Activated T-helper 1 cell treated with anti-CD3 and anti-CD28 coated beads, Interleukin-2, amount 50 U/mL, for 16 hours (primary cell): ENCODE data around the gene FEZF2.

ENCODE experiments used
- DNase-seq, 2 donors: peaks; one replicate each; pipeline ENCODE4 v3.0.0-alpha.2; 2020; ENCODE audit warnings: low read depth in 1 of 2, low spot score in 1 of 2

Gene FEZF2

GRCh38 chr3:62373714-62374333 is 474 bp upstream of the FEZF2 start:
- DNase-seq, result no peak

GRCh38 chr3:62372621-62373041 is 719 bp downstream of the FEZF2 start:
- DNase-seq, result no peak

- DNase-seq, result no peak
Observed at GRCh38 chr3:62371720-62372591, 1.4 kb downstream of the FEZF2 start.

GRCh38 chr3:62370858-62371719 is 2.3 kb downstream of the FEZF2 start:
- no peak for DNase-seq

- DNase-seq, result no peak
Observed at GRCh38 chr3:62370112-62370857, 3.1 kb downstream of the FEZF2 start.

- no peak for DNase-seq
Observed at GRCh38 chr3:62369476-62369743, 3.9 kb downstream of the FEZF2 start.

- DNase-seq, result no peak
Observed at GRCh38 chr3:62368705-62369475, 4.5 kb downstream of the FEZF2 start.

- no peak for DNase-seq
Observed at GRCh38 chr3:62368290-62368704, 5.1 kb downstream of the FEZF2 start.

GRCh38 chr3:62367763-62368195 is 5.6 kb downstream of the FEZF2 start:
- DNase-seq, result no peak

GRCh38 chr3:62366126-62366484 is 7.2 kb downstream of the FEZF2 start:
- no peak for DNase-seq

- no peak for DNase-seq
Observed at GRCh38 chr3:62365391-62366125, 7.8 kb downstream of the FEZF2 start.

GRCh38 chr3:62364191-62364590 is 9.2 kb downstream of the FEZF2 start:
- DNase-seq, result no peak

DNA sequence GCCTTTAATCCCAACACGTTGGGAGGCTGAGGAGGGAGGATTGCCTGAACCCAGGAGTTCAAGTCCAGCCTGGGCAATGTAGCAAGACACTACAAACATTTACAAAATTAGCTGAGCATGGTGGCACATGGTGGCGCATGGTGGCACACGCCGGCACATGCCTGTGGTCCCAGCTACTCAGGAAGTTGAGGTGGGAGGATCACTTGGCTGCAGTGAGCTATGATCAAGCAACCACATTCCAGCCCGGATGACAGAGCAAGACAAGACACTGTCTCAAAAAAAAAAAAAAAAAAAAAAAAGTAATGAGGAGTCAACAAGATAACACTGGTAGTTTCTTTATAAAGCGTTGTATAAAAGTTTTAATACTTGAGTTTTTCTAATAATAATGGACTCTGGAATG is 10.1 kb downstream of the FEZF2 start:
- DNase-seq, result no peak

DNA sequence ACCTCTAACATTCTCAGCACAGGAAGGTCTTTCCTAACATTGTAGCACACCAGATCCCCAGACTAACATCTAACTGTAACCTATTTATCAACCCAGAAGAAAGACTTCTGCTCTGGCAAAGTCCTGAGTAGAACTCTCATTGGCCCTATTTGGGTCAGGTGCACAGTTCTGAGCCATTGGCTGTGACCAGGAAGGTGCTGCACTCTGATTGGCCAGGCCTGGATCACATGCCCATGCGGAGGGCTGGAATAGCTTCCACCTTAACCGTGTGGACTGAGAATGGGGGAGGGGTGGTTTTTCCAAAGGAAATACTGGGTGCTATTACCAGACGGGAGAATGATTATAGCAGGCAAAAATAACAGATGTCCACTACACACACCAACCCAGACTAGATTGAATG is 11.5 kb downstream of the FEZF2 start:
- no peak for DNase-seq

- DNase-seq, result no peak
Observed at GRCh38 chr3:62361261-62361660, 12.1 kb downstream of the FEZF2 start.

- DNase-seq, result no peak
Observed at GRCh38 chr3:62359531-62359930, 13.8 kb downstream of the FEZF2 start.

GRCh38 chr3:62356356-62356755 is 17.0 kb downstream of the FEZF2 start:
- no peak for DNase-seq

DNA sequence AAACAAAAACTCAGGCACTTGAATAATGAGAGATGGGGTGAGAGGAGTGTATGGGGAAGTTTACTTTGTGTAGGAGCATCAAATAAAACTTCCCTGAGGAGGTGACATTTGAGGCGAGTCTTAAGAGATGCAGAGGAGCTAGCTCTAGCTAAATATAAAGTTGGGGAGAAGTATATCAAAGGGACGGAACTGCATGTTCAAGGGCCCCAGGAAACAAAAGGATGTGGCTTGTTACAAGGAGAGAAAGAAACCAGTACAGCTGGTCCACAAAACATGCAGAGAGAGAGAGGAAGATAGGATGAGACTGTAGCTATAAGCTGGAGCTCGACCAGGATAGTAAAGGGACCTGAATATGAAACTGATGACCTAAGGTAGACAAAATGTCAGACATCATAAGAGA is 17.6 kb downstream of the FEZF2 start:
- no peak for DNase-seq

DNA sequence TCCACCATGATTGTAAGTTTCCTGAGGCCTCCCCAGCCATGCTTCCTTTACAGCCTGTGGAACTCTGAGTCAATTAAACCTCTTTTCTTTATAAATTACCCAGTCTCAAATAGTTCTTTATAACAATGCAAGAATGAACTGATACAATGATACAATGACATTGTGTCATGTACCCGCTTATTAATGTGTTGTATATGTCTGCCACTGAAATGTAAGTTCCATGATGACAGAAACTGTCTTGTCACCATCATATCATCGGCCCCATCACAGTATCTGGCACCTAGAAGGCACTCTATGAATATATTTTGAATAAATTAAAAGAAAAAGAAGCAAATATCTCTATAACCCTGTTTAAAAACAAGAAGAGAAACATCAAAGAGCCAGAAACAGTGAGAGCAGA is 29.6 kb downstream of the FEZF2 start:
- DNase-seq, result no peak

DNA sequence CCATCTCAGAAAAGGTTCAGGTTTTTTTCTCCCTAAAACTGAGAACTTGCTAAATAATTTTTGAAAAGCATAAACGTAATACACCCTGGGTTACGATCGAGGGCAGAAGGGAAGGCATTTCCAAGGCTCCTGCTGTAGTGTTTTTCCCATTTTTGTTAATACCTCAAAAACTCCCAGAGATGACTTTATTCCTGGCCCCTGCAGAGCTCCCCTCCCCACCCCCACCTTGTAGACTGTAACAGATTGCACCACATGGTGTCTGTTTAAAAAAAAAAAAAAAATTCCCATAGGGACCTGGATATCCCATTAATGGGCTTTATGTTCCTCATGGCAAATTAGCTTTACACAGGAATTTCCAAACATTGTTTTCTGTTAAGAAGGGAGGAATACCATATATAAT is 38.2 kb downstream of the FEZF2 start:
- DNase-seq, result no peak
